ENCODE data around the gene SRSF10.
A peak's percentile ranks its signal among the peaks of the same experiment; 100 is the strongest.
"Not testable (repeated sequence)": the region's sequence is repeated elsewhere in the genome, so short reads cannot be mapped to it uniquely, and the experiment has no call there.

SRSF10 gene

DNA sequence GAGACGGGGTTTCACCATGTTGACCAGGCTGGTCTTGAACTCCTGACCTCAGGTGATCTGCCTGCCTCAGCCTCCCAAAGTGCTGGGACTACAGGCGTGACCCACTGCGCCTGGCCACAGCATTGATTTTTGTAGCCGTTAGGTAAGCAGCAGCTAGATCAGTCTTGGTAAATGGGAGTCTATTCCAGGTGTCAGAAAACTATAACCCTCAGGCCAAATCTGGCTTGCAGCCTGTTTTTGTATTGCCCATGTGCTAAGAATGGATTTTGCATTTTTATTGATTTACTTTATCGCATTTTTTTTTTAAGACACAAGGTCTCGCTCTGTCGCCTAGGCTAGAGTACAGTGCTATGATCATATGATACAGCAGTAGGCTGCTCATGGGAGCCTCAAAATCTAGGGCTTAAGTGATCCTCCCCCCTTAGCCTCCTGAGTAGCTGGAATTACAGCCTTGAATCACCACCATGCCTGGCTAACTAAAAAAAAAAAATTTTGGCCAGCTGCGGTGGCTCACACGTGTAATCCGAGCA, 16.6 kb upstream of the SRSF10 start:
- DNase-seq: no peak

DNA sequence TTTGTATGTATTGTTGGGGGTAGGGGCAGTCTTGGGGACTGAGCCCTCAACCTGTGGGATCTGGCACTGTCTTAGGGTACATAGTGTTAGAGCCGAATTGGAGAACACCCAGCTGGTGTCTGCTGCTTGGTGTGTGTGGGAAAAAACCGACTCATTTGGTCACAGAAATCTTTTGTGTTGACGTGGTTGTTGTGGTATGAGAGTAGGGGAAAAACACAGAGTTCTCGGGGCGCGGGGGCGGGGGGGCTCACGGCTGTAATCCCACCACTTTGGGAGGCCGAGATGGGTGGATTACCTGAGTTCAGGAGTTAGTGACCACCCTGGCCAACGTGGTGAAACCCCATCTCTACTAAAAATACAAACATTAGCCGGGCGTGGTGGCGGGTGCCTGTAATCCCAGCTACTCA, 15.3 kb upstream of the SRSF10 start:
- DNase-seq: no peak

DNA sequence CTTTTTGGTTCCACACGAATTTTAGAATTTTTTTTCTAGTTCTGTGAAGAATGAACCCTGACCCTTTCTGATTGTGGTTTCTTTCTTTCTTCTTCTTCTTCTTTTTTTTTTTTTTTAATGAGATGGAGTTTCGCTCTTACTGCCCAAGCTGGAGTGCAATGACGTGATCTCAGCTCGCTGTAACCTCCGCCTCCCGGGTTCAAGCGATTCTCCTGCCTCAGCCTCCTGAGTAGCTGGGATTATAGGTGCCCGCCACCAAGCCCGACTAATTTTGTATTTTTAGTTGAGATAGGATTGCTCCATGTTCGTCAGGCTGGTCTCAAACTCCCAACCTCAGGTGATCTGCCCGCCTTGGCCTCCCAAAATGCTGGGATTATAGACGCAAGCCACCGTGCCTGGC, 11.9 kb upstream of the SRSF10 start:
- not testable (repeated sequence) for DNase-seq

DNA sequence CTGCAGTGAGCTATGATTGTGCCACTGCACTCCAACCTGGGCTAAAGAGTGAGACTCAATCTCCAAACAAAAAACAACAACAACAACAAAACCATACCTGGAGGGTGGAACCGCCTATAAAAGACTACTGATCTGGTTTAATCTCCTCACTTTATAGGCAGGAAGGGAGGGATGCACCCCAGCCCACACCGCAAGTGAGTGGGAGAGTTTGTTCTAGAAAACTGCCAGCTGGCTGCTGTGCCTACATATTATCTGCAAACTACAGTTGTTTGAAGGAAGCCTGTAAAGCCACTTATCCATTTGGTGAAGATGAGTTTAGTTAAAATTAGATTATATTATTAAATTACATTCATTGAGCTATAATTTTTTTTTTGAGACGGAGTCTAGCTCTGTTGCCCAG, 9.1 kb upstream of the SRSF10 start:
- no peak for DNase-seq

DNA sequence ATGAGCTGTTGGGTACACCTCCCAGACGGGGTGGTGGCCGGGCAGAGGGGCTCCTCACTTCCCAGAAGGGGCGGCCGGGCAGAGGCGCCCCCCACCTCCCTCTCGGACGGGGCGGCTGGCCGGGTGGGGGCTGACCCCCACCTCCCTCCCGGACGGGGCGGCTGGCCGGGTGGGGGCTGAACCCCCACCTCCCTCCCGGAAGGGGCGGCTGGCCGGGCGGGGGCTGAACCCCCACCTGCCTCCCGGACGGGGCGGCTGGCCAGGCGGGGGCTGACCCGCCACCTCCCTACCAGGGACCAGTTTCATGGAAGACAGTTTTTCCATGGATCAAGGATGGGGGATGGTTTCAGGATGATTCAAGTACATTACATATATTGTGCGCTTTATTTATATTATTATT, 6.9 kb upstream of the SRSF10 start:
- not testable (repeated sequence) for DNase-seq

DNA sequence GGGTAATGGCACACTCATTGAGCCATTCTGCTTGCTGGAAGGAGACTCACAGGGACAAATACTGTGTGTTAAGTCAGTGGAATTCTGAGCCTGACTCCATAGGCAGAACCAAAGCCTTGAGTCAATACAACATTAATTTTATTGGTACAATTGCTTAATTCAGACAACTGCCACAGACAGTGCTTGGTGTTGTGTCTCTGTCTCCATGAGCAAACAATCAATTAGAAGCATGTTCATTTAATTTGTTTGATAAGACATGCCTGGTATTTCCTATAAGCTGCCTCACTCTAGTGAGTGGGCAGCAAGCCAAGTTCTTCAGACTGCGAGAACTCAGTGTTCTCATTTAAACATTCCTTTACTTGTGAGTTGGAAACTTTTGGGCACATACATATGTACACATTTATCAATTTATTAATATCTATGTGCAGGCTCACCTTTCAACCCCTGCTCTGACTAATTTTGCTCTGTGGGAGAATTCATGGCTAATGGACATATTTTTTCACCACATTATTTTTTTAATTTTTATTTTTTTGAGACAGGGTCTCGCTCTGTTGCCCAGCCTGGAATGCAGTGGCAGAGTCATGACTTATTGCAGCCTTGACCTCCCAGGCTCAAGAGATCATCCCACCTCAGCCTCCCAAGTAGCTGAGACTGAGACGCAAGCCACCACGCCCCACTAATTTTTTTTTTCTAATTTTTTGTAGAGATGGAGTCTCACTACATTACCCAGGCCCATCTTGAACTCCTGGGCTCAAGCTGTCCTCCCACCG, 4.5 kb upstream of the SRSF10 start:
- no peak for DNase-seq

DNA sequence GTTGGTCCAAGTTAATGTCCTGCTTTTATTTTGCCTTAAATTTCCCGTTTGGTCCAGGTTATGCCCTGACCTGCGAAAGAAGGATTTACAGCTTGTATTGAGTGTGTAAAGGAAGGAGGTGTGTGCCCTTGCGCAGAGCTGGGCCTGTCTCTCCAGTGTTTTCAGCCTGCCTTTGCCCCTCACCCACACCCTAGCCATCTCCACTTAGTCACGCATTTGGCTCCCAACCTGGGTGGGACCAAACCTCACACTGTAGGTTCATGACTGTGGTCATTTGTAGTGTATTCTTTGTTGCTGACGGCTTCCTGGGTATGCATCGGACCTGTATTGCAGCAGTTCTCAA, 572 bp upstream of the SRSF10 start:
- DNase-seq: peak; percentile 38

DNA sequence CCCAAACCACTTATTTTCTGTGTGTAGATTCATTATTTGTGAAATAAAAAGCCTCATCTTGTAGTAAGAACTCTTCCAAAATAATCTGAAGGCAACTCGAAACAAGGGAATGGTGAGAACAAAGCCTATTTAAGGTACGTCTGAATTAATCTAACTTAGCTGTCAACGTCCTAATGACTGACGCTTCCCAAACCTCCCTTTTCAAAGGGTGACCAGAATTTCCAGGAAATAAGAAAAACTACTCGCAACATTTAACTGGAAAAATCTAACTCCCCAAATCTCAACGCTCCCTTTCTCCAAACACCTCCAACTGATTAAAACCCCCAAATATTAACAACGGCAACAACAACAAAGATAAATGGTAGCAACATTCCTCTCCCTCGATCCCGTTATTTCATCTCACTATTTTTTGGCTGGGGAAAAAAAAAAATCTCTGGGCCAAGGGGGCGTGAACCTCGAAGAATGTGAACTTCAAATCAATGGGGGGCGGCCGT, 693 bp downstream of the SRSF10 start:
- DNase-seq: no peak

DNA sequence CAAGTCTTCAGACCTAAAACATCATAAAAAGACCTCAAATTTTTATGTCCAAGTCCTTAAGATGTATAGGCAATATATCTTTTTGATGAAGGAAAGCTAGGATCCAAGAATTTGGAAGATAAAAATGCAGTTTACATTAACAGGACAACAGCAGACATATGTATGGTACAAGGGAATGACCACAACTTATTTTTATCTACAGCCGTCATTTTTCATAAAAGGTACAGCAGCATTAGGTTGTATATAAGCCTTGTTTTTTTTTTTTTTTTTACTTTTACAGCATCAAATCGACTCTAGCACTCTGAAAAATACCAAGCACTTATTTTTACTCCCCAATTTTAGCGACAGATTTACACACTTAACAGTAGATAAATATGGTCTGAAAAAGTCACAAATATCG, 1.3 kb downstream of the SRSF10 start:
- DNase-seq: no peak

DNA sequence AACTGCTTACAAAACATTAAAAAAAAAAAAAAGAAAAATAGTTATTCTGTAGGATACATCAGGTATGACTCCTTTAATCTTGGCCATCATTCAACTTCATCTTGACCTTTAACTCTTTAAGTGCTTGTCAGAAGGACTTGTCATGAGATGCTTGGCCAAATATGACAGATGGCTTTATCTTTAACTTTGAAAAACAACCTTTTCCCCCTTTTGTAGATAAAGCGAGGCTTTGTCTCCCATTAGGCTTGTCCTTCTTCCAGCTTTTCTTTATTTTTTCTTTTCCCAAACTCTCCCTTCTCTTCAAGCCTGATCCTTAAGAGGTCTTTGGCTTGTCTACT, 2.3 kb downstream of the SRSF10 start:
- DNase-seq: no peak

DNA sequence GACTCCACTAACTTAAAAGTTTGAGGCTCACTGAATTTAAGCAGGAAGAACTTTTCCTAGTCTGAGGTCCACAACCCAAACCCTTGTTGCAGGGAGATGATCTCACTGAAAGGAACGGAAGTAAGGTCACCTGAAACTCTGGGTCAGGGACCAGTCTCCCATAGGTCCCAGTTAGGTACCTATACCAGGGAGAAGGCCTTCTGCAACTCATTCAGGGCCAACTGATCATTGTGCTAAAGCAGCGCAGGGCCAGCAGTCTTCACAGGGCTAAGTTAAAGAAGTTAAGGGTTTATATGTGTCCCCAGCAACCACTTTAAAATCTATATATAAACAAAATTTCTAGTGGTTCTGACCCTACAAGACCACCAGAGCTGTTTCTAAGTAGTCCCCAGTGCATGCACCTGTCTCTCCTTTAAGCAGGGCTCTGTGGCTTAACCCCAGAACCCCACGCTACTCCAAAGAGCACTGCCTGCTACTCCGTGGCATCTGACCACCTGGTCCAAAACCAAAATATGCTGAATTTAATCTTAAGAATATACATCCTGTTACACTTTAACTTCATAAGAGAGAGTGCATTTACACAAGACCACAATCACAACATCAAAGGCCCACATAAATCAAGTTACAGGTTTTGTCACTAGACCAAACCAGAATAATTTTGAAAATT, 2.8 kb downstream of the SRSF10 start:
- DNase-seq: no peak

DNA sequence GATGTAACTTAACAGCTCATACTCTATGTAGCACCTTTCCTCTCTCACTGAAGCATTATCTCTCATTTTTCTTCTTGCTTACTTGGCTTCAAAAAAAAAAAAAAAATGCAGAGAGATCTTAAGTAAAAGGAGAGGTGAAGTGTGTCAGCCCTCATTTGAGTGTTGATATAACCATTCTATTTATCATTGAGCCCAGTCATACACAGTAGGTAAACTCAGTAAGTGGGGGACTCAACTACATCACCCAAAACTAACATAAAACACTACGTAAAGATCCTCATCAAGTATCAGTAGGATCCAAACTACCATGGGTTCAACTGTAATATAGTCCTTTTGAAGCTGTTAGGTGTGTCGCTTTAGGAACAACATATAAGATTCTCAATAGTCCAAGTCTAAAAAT, 12.3 kb downstream of the SRSF10 start:
- DNase-seq: no peak

DNA sequence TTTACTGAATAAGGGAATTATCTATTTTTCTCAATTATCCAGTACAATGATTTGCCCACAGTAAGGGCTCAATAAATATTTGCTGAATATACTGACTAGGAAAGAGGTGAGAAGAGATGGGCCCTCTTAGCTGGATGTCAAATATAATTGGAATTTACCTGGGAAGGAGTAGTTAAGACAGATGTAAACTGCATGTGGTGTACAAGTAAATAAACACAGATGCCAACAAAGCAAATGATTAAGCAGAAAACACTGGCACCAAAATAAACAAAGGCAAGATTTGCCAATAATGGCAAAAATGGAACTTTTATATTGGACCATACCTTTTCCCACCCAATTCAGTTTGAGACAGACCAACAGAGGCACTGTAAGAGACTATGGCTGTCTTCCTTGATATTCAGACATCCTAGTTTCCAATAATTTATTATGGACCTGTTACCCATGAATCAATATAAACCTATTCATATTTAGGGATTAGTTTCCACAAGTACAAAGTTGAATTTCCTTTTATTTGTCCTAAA, 13.1 kb downstream of the SRSF10 start:
- no peak for DNase-seq

DNA sequence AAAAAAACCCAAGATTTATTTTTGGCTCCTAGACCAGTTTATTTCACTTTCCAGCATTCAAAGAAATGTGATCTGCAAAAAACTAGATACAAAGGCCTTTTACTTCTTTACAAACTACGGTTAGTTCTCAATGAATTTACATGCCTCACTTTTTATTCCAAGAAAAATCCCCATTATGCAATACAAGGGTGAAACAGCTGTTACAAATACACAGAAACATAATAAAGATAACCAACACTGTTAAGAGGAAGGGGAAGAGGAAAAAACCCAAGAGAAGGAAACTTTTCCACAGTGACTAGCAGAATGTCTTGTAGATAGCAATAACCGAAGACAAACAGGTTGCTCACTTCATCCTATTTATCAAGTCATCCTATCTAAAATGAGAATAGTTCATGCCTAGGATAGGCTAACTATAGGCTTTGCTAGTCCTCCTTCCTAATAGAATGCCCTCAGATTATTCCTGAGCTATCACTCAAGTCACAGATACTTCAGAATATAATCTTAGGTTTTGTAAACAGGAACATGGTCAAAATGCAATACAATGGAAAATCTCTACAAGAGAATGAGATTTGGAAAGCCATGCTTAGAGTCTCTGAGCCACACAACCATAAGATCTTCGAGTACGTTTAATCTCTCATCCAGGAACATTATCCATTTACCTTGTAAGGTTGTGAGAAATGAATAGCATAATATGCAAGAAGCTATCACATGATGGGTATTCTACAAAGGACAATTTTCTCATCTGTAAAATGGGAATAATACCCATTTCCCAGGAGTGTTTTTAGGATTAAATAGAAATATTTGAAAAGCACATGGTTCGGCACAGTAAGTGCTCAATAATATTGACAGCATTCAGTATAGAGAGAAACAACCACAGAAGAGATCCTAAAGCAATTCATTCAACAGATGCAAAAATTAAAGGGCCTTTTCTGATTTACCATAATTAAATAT, 15.1 kb downstream of the SRSF10 start:
- DNase-seq: no peak

DNA sequence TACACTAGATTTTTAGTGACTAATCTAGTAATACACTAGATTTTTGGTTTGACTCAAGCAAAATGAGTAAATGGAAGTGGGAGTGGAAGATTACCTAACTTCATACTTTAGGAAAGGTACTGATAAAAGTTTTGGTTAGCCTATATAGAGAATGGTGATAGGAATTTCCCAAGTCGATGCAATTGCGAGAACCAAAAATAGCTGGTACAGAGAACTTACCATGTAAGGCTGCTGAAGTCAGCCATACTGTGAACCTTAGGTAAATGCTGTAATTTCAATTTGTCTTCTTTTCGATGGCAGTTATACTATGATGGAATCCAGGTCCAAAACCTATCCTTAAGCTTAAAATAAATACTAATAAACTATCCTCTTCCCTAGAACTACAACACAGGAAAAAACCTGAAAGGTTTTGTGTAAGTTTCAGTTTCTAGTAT, 15.9 kb downstream of the SRSF10 start:
- DNase-seq: no peak

DNA sequence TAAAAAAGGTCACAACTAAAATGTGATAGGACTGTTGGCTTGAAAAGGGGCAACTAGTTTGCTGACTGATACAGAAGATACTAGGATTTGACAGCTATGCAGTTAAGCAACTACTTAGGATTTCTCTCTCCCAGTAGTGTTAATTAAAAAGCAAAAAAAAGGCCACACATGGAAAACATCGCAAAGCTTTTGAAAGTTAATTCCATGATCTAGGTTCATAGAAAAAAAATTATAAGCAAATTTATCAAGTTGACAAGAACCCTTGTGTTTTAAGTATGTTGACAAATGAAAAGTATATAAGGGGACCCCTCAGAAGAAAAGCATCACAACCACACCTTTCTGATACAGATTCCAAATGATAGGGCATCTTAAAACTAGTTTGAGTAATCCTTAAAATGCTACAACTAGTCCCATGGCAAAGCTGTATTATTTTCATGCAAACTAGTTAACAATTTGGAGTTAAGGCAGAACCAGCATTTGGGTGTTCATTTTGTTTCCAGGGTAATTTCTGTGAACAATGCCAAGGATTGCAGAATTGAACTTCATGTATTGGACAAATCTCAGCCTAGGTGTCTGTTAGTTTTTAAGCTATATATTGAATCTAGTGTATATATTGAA, 16.4 kb downstream of the SRSF10 start:
- no peak for DNase-seq

DNA sequence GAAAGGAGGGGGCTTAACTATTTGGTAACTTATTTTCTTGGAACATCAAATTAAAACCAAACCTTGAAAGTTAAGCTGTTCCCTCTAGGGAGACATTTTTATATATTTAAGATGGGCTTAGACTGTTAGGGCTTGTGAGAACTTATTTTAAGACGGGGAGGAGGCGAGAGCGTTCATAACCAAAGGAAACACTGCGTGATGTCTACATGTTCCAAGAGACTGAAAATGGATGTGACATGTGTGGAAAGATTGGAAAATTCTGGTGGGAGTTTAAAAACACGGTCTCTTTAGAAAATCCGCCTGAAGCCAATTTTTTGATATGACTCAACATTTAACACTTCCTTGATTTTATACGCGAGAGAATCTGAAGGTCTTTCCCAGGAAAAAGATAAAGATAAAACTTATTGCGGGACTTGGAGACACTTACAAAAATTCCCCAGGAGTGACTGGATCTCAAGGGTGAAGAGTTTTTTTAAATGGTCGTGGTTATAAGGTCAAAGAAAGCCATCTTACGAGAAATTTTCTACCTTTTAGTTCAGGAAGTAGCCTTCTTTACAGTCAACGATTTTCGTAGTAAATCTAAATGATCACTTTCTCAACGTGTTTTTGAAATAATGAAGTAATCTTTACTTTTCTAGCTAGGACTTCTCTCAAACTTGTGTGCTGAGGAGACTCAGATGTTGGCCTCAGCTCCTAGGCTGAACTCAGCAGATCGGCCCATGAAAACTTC, 19.7 kb downstream of the SRSF10 start:
- DNase-seq: no peak

DNA sequence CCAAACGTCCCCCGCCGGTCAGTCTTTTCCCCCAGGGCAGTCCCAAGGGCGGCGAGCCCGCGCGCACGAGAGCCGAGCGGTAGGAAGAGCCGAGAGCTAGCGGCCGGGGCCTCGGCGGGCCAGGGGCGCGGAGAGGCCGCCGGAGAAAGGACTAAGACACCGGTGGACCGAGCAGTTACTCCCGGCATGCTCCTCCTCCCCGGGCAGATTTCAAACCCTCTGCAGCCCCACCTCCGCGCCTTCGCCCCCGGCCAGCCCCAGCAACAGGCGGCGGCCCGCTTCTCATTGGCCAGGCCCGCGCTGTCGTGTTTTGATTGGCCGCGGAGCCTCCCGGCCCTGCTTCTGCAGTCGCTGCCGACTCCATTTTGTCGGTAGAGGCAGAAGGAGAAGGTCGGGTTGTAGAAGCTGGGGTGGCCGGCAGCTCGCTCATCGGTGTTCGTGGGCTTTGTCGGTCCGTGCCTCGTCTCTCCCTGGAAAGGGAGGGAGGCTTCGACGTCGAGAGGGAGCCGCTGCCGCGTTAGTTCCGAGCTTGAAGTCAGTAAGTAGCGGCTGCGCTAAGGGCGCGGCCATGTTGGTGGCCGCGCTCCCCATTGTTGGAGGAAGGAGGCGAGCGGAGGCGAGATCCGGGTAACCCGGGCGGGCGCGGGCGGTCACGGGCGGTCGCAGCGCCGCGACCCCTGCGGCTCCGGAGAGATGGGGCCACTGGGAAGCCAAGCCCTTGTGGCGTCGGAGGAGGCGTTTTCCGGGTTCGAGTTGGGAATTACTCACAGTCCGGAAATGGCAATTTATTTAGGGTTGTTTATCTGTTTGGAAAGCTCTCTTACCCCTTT, 20.5 kb downstream of the SRSF10 start, which contains the start of gene PNRC2:
PNRC2 (plus strand) TSS at position 368 of the 830 bp plus-strand sequence. CDS start 1,630 bp downstream, outside the sequence.
- DNase-seq: peak; percentile 96

DNA sequence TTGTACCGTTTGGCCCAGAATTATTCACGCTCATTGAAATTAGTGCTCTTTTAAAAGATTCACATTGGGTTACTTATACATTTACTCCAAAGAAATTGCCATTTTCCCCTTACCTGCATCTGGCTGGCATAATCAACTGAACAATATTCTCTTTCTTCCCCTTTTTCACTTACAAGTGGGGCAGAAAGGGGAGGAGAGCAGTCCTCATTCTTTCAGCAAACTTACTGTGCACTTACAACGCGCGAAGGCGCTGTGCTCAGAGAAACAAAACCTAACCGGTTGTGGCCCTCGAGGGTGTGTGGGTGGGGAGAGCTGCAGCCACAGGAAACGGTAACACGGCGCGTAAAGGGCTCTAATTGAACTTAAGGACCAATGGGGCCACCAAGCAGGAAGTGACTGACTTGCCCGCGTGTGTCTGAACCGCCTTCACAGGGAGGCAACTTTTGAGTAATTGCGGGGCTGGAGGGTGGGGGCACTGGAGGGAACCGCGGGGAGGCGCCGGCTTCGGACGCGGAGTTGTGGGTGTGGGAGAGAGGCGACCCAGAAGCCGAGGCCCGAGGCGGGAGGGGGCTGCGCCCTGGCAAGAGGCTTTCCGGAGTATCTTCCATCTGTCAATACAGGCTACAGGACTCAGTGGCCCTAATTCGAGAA, 21.2 kb downstream of the SRSF10 start:
- DNase-seq: peak; percentile 85
